ENCODE measurements around the gene PAPOLG.

- no peak for TF ChIP-seq CTCF (conservative IDR thresholded peaks at IDR 0.05; ENCODE audit: low read depth, low read length)
- no peak for TF ChIP-seq POLR2A (IDR thresholded peaks at IDR 0.05; ENCODE audit: low read depth, low read length)
- TF ChIP-seq, protein P1, sequence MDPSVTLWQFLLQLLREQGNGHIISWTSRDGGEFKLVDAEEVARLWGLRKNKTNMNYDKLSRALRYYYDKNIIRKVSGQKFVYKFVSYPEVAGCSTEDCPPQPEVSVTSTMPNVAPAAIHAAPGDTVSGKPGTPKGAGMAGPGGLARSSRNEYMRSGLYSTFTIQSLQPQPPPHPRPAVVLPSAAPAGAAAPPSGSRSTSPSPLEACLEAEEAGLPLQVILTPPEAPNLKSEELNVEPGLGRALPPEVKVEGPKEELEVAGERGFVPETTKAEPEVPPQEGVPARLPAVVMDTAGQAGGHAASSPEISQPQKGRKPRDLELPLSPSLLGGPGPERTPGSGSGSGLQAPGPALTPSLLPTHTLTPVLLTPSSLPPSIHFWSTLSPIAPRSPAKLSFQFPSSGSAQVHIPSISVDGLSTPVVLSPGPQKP (IDR thresholded peaks at IDR 0.05; ENCODE audit: borderline replicate concordance, low read depth, low read length) = no peak
- no peak for TF ChIP-seq FOS (IDR thresholded peaks at IDR 0.05; ENCODE audit: low read depth, low read length)
- no peak for TF ChIP-seq RFX5 (IDR thresholded peaks at IDR 0.05; ENCODE audit: low read depth, low read length)
- no peak for TF ChIP-seq CEBPB (IDR thresholded peaks at IDR 0.05; ENCODE audit: low read depth, low read length)
- TF ChIP-seq USF2 (IDR thresholded peaks at IDR 0.05; ENCODE audit: low read depth, low read length) = no peak
- no peak for TF ChIP-seq RAD21 (IDR thresholded peaks at IDR 0.05; ENCODE audit: low read length)
- no peak for TF ChIP-seq MXI1 (IDR thresholded peaks at IDR 0.05; ENCODE audit: borderline replicate concordance, low read depth, low read length)
- TF ChIP-seq CHD1 (IDR thresholded peaks at IDR 0.05; ENCODE audit: low read depth, low read length) = no peak
- TF ChIP-seq BHLHE40 (IDR thresholded peaks at IDR 0.05; ENCODE audit: low read depth, low read length) = no peak
- TF ChIP-seq RCOR1 (IDR thresholded peaks at IDR 0.05; ENCODE audit: insufficient replicate concordance, low read length) = no peak
- TF ChIP-seq SMC3 (IDR thresholded peaks at IDR 0.05; ENCODE audit: low read depth, low read length) = no peak
Observed at GRCh38 chr2:60742419-60742818, 13.6 kb upstream of the PAPOLG start.
